Activated CD8-positive, alpha-beta T cell treated with anti-CD3 and anti-CD28 coated beads for 36 hours (primary cell): Measurements from ENCODE around the gene AGXT. TPM values are rescaled to one million over a fixed set of nuclear protein-coding genes. Genes with fewer than 3 reads are reported as not detected.

ENCODE experiments used
- ATAC-seq: fragments of 200-7000 bp; cut with Tn5 transposase; one replicate; pipeline ENCODE4 v1.10.0; 2021; ENCODE audit warnings: mild to moderate bottlenecking, moderate library complexity
- CTCF ChIA-PET: fragments of 350-600 bp; sonication (Branson Sonifier 250); formaldehyde crosslinking; loops from one replicate; lab custom pipeline; 2021; ENCODE audit warnings: antibody characterized with exemption; lab: Charles Lee
- POLR2A ChIA-PET: fragments of 350-600 bp; sonication (Branson Sonifier 250); formaldehyde crosslinking; loops from one replicate; lab custom pipeline; 2021; ENCODE audit warnings: antibody characterized with exemption; lab: Charles Lee
- DNase-seq: peaks from one replicate; pipeline ENCODE4 v3.0.0-alpha.2; 2020
- H3K27ac Mint-ChIP-seq: one replicate; pipeline ENCODE4 v1.8.0; 2021; ENCODE audit warnings: mild to moderate bottlenecking, mixed read lengths
- H3K27me3 Mint-ChIP-seq: one replicate; pipeline ENCODE4 v1.8.0; 2021; ENCODE audit warnings: mixed read lengths
- H3K36me3 Mint-ChIP-seq: one replicate; pipeline ENCODE4 v1.8.0; 2021; ENCODE audit warnings: low read depth, mixed read lengths
- H3K4me1 Mint-ChIP-seq: one replicate; pipeline ENCODE4 v1.8.0; 2021; ENCODE audit warnings: low read depth, mixed read lengths
- H3K4me3 Mint-ChIP-seq: one replicate; pipeline ENCODE4 v1.8.0; 2021; ENCODE audit warnings: mild to moderate bottlenecking, moderate library complexity, mixed read lengths
- H3K9me3 Mint-ChIP-seq: one replicate; pipeline ENCODE4 v1.8.0; 2021; ENCODE audit warnings: mixed read lengths
- CTCF ChIP-seq: fragments of 200-600 bp; IDR thresholded peaks from one replicate; pipeline ENCODE4 v1.8.0; 2022; ENCODE audit warnings: antibody characterized with exemption, mild to moderate bottlenecking
- intact Hi-C: fragments of 100-400 bp; cut with micrococcal nuclease; formaldehyde crosslinking; loops from one replicate; pipeline ENCODE4 v1.10.0; 2022
- total RNA-seq, 2 experiments: library from RNA; stranded (reverse); gene quantifications; one replicate each; pipeline ENCODE4 v1.2.3, GENCODE V29; 2021

AGXT gene
- total RNA-seq, 2 experiments from 2014 or later, result not detected

- no peak overlapping the region for H3K27ac Mint-ChIP-seq
- H3K4me1 Mint-ChIP-seq, result peaks cover 2% of the 10 kb centered on the region
- TF ChIP-seq CTCF, result no peak
- H3K4me3 Mint-ChIP-seq, result no peak overlapping the region
- H3K27me3 Mint-ChIP-seq, result peaks cover 7% of the 10 kb centered on the region
- CTCF ChIA-PET, result interaction anchor here (1.7 kb wide), 1 partner anchor 17 kb away, joined by 8 read pairs; no protein-coding TSS in a partner anchor
- H3K36me3 Mint-ChIP-seq, result no peaks in the 10 kb centered on the region
- no peak for ATAC-seq
- no peak for DNase-seq
- H3K9me3 Mint-ChIP-seq, result no peaks in the 10 kb centered on the region
- intact Hi-C loops, result no loop called here
- POLR2A ChIA-PET, result interaction anchor here (0.9 kb wide), 1 partner anchor 12 kb away, joined by 3 read pairs; no protein-coding TSS in a partner anchor
Observed at GRCh38 chr2:240834377-240834975, 34.1 kb upstream of the AGXT start.

GRCh38 chr2:240835528-240835927 is 33.1 kb upstream of the AGXT start:
- H3K36me3 Mint-ChIP-seq, result no peaks in the 10 kb centered on the region
- no peaks in the 10 kb centered on the region for H3K9me3 Mint-ChIP-seq
- H3K27me3 Mint-ChIP-seq, result peaks cover 2% of the 10 kb centered on the region
- H3K27ac Mint-ChIP-seq, result no peak overlapping the region
- POLR2A ChIA-PET, result no interaction called here
- no peak for TF ChIP-seq CTCF
- CTCF ChIA-PET, result no interaction called here
- no peak overlapping the region for H3K4me3 Mint-ChIP-seq
- ATAC-seq (no peak), DNase-seq (no peak)
- H3K4me1 Mint-ChIP-seq, result peaks cover 2% of the 10 kb centered on the region
- intact Hi-C loops, result no loop called here

- H3K9me3 Mint-ChIP-seq, result no peaks in the 10 kb centered on the region
- POLR2A ChIA-PET, result no interaction called here
- no peak overlapping the region for H3K4me3 Mint-ChIP-seq
- CTCF ChIA-PET, result no interaction called here
- no peaks in the 10 kb centered on the region for H3K36me3 Mint-ChIP-seq
- ATAC-seq (no peak), DNase-seq (no peak)
- TF ChIP-seq CTCF, result no peak
- intact Hi-C loops, result no loop called here
- no peaks in the 10 kb centered on the region for H3K4me1 Mint-ChIP-seq
- H3K27ac Mint-ChIP-seq, result no peak overlapping the region
- H3K27me3 Mint-ChIP-seq, result no peaks in the 10 kb centered on the region
Observed at GRCh38 chr2:240836781-240837467, 31.7 kb upstream of the AGXT start.

GRCh38 chr2:240837621-240838020 is 31.0 kb upstream of the AGXT start:
- CTCF ChIA-PET, result no interaction called here
- POLR2A ChIA-PET, result interaction anchor here (0.6 kb wide), 1 partner anchor 60 kb away, joined by 3 read pairs; no protein-coding TSS in a partner anchor
- DNase-seq, result no peak
- no peak for TF ChIP-seq CTCF
- H3K9me3 Mint-ChIP-seq, result no peaks in the 10 kb centered on the region
- no peaks in the 10 kb centered on the region for H3K36me3 Mint-ChIP-seq
- no peak for ATAC-seq
- intact Hi-C loops, result no loop called here
- H3K4me3 Mint-ChIP-seq, result no peak overlapping the region
- no peaks in the 10 kb centered on the region for H3K4me1 Mint-ChIP-seq
- H3K27ac Mint-ChIP-seq, result no peak overlapping the region
- H3K27me3 Mint-ChIP-seq, result no peaks in the 10 kb centered on the region
